Measurements from ENCODE around the gene BHMT. TPM values are rescaled to one million over a fixed set of nuclear protein-coding genes. Genes with fewer than 3 reads are reported as not detected.

Gene BHMT
- total and polyA plus RNA-seq, 9 of the 15 experiments (the other 6 are each of a cell fraction or from before 2014, with no cell fraction given): not detected

GRCh38 chr5:79086116-79086515 lies 25.5 kb upstream of the BHMT start:
- ChIA-PET CTCF (ENCODE audit: low intra/inter-chr PET ratio) (no interaction called here), POLR2A (interaction anchor here (0.7 kb wide), 1 partner anchor 22 kb away, joined by 3 read pairs; no protein-coding TSS in a partner anchor)
- no TSS peak for BruUV-seq (replicated peaks)
- H4K20me1 ChIP-seq (replicated peaks; ENCODE audit: control insufficient read depth, insufficient read depth, low read length): no peaks in the 10 kb centered on the region
- no peak for DNase-seq (ENCODE audit: extremely low read depth in 1 of 4, low spot score in 3 of 4)
- no peaks in the 10 kb centered on the region for H3K9me1 ChIP-seq (ENCODE audit: control insufficient read depth, insufficient read depth, low read length)
- intact Hi-C loops (cut with micrococcal nuclease) (no loop called here), in situ Hi-C loops (cut with MboI) (no loop called here)
- no peak overlapping the region for H3K4me2 ChIP-seq (ENCODE audit: insufficient read depth, low read length)
- no peak for FAIRE-seq
- no peaks in the 10 kb centered on the region for H3K9me3 ChIP-seq (replicated peaks; ENCODE audit: control insufficient read depth, insufficient read depth, low read depth, low read length)
- H3K27ac ChIP-seq (ENCODE audit: extremely low read depth, low read depth, low read length): no peak overlapping the region
- H3K79me2 ChIP-seq (ENCODE audit: control insufficient read depth, insufficient read depth, low read length): no peaks in the 10 kb centered on the region
- no peak for ATAC-seq
- no peak overlapping the region for H2AFZ ChIP-seq (ENCODE audit: low read depth, low read length)
- H3K4me3 ChIP-seq: no peak overlapping the region
- no peaks in the 10 kb centered on the region for H3K4me1 ChIP-seq (replicated peaks in 1 of 2; ENCODE audit: control insufficient read depth in 2 of 2, insufficient read depth in 2 of 2, low read length in 2 of 2)
- no peaks in the 10 kb centered on the region for H3K36me3 ChIP-seq (ENCODE audit: control insufficient read depth, insufficient read depth, low read length)
- no peak for TF ChIP-seq HBP1 (CRISPR knock-in tag; IDR thresholded peaks at IDR 0.05)
- TF ChIP-seq ZNF75A (CRISPR knock-in tag; IDR thresholded peaks at IDR 0.05): no peak
- TF ChIP-seq ZNF589 (CRISPR knock-in tag; IDR thresholded peaks at IDR 0.05; ENCODE audit: low read depth): no peak
- TF ChIP-seq RBM22 (IDR thresholded peaks at IDR 0.05; ENCODE audit: low read depth, low read length, poor library complexity, severe bottlenecking): no peak
- TF ChIP-seq HMBOX1 (IDR thresholded peaks at IDR 0.05): no peak
- TF ChIP-seq, protein P1, sequence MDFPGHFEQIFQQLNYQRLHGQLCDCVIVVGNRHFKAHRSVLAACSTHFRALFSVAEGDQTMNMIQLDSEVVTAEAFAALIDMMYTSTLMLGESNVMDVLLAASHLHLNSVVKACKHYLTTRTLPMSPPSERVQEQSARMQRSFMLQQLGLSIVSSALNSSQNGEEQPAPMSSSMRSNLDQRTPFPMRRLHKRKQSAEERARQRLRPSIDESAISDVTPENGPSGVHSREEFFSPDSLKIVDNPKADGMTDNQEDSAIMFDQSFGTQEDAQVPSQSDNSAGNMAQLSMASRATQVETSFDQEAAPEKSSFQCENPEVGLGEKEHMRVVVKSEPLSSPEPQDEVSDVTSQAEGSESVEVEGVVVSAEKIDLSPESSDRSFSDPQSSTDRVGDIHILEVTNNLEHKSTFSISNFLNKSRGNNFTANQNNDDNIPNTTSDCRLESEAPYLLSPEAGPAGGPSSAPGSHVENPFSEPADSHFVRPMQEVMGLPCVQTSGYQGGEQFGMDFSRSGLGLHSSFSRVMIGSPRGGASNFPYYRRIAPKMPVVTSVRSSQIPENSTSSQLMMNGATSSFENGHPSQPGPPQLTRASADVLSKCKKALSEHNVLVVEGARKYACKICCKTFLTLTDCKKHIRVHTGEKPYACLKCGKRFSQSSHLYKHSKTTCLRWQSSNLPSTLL (IDR thresholded peaks at IDR 0.05): no peak
- no peak for TF ChIP-seq MCM2 (IDR thresholded peaks at IDR 0.05; ENCODE audit: low read depth)
- no peak for TF ChIP-seq CBX2 (IDR thresholded peaks at IDR 0.05; ENCODE audit: insufficient read depth, low read length, poor library complexity, severe bottlenecking)
- no peak for TF ChIP-seq EP400 (IDR thresholded peaks at IDR 0.05)
- no peak for TF ChIP-seq ZKSCAN3 (CRISPR knock-in tag; IDR thresholded peaks at IDR 0.05)
- 0% methylated on average over 2 of the region's 2 CpGs for WGBS (ENCODE audit: insufficient coverage, low coverage, missing lambda C conversion rate)
- peaks cover 20% of the 10 kb centered on the region in 2 experiments for H3K27me3 ChIP-seq (ENCODE audit: control insufficient read depth in 2 of 2, insufficient read depth in 2 of 2, low read length in 2 of 2)
- no peak overlapping the region for H3K9ac ChIP-seq (ENCODE audit: insufficient read depth in 1 of 2, low read depth in 2 of 2, low read length in 2 of 2)
